HG02884 (cell line): ENCODE measurements around the gene SGSM1.

Experiments used
- ATAC-seq: cut with Tn5 transposase; IDR thresholded peaks from one replicate; pipeline ENCODE4 v1.9.1; 2021; ENCODE audit warnings: mild to moderate bottlenecking, moderate library complexity; ENCODE audit not compliant: unreplicated experiment

SGSM1 gene

DNA sequence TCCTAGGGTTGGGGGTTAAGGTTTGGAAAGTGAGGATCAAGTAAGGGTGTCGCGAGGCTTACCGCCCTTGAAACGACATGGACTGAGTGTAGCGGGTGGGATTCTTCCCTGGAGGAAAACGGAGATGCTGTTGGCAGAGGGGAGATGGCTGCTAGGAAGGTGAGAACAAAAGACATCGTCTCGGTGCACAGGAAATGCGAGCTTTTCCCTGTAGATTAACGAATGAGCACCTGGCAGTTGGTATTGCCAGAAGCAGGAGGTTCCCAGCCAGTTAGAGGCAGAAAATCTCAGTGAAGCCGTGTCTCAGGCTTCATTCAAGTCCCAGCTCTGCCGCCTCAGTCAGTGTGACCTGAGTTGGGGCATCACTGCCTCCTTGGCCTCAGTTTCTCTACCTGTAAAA is 141.9 kb downstream of the SGSM1 start:
- no peak for ATAC-seq

DNA sequence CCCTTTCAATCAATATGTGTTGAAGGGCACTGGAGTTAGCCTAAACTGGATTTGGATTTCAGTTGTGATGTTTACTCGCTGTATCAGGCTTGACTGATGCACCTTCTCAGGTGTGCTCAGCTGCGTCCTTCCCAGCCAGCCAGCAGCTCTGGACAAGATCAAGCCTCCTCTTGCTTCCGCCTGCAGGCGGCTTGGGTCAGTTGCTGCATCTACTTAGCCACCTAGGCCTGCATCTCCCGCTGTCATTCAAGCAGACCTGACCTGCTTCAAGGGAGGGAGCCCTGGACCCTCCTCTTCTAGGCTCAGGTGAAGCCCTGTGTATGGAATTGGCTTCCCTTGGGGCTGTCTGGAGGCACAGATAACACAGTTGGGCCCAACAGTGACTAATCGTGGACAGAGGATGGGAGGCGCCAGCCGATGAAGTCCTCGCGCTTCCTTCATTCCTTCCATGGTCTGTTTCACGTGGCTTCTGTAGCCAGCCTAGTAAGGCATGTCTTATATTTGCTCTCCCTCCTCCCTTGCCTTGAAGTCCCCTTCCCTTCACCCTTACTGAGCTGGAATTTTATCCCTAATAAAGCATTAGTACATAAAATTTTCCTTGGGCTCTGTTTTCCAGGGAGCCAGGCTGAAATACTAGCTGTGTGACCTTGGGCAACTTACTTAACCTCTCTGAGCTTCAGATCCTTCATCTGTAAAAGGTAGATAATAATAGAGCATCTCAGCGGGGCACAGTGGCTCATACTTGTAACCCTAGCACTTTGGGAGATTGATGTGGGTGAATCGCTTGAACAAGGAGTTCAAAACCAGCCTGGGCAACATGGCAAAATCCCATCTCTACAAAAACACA is 142.6 kb downstream of the SGSM1 start:
- no peak for ATAC-seq

DNA sequence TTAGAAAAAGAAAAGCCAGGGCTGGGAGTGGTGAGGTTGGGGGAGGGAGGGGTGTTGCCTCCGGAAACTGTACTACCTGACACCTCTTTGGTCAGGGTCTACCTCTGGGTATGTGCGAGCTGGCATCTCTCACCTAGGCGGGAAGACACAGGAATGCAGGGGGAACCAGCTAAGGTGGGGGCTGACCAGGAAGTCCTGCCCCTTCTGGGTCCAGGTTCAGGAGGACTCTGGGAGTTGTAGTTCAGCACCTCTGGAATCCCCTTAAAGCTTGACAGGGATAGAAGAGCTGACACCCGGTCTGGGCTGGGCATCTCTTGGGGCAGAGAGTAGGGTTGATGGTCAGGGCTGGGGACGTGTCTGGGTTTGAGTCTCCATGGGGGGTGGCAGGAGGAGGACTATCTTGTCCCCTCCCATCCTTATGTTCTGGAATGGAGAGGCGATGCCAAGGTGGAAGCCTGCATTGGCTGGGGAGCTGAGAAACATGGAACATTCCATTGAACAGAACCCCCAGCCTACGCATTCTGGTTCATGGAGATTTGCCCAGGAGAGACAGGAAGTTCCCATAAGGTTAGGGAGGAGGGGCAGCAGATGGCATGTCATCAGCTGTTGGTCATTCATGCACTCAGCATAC is 144.4 kb downstream of the SGSM1 start:
- ATAC-seq = no peak

DNA sequence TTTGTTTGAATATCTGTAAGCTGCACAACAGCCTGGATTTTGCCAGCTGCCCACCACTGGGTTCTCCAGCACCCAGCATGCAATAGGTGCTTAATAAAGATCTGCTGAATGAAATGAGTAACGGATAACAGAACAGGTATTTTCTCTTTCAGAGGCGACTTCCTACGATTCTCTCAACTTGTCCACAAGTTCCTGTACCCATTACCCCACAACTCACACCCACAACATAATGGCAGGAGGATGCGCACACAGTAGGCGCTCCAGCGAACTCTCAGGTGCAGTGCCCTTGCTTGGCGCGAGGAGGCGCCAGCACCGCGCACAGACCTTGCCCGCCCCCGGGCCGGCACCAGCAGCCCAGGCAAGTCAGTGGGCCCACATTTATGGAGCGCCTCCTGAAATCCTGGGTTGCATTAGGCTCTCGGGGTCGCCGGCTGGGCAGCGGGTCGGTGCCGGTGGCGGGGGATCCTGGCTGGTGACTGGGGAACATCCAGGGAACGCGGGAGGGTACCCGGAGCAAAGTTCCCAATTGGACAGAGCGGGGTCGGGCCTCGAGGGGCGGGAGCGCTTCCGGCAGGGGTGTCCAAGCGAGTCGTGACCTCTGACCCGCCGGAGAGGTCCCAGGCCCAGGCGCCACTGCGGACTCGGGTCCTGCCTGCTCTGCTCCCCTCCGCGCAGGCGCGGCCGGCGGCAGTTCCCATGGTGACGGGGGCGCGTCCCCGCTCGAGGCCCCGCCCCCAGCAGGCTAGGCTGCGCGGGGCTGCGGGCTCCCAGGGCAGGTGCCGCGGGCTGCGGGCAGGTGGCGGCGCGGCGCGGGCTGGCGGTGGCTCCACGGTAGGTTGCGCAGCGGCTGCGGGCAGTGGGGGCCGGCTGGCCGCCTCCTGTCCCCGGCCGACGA is 146.2 kb downstream of the SGSM1 start, which contains the start of gene KIAA1671:
KIAA1671 (plus strand) TSS at position 775 of the 895 bp plus-strand sequence. CDS start 75,284 bp downstream, outside the sequence.
- ATAC-seq = peak; percentile 74

DNA sequence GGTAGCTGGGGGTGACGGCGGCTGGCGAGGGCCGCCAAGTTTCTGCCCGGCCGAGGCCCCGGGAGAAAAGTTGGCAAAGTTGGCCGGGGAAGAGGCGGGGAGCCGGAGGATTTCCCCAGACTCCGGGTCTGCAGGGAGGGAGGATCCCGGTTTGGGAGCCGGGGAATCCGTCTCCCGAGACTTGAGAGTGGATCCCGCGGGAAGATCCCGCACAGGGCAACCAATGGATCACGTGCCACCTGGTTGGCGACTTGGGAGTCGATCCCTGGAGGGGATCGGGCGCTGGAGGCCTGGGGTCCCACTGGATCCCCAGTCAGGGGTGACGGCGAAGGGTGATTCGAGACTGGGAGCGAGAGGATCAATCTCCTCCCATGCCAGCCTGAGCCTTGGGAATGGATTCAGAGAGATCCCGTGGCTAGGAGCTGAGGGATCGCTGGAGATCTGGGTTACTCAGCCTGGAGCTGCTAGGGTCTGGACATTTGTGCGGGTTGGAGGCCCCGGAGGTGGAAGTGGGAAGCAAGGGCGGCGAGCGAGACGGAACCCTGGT is 146.9 kb downstream of the SGSM1 start:
- no peak for ATAC-seq

DNA sequence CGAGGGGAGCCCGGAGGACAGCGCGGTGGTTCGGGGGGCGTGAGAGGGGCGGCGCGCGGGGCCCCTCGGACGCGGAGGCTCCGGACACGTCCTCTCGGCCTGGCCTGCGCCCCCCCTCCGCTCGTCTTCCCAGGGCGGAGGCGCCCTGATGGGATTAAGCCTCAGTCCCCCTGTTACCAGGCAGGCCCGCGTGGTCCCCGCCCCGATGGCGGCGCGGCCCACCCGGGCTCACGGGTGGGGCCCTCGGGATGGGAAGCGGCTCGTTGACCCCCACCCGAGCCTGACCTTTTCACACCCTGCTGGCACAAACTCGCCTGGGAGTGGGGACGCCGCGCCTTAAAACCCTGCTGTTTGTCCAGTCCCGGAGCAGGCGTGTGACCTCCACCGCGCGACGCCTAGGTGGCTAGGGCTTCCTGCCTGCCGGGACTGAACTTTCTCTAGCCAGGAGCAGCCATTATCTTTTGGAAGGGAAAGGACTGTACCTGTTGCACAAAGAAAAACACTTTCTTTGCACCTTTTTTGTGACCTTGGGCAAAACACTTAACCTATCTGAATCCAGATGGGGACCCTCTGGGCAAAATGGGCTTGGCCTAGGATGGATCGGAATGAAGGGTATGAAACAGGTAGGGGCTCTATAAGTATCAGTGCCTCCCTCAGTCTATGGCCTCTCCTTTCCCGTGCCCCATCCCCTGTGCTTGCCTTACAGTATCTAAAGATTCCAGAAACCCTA is 147.5 kb downstream of the SGSM1 start:
- no peak for ATAC-seq

DNA sequence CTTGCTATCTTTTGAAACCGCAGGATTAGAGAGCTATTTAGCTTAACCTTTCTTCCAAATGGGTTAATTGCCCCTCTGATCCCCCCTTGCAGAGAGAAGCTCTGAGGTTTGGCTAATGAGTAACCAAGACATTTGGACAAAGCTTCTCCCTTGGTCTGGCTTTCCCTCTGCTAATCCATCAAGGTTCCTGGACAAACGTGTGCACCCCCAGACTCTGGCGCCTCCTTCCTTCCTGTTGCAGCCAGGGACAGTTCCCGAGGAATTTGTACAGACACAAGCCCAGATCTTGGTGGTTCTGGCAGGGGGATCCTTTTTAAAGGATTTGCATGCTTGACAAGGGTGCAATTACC is 148.1 kb downstream of the SGSM1 start:
- no peak for ATAC-seq

DNA sequence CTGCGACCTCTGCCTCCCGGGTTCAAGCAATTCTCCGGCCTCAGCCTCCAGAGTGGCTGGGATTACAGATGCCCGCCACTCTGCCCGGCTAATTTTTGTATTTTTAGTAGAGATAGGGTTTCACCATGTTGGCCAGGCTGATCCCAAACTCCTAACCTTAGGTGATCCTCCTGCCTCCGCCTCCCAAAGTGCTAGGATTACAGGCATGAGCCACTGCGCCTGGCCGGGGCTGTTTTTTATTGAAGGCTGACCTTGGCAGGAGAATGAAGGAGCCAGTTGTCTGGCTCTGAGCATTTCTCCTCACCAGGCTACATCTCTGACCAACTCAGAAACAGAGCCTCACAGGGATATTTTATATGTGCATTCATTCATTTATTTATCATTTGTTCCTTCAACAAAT is 148.8 kb downstream of the SGSM1 start:
- ATAC-seq = no peak

DNA sequence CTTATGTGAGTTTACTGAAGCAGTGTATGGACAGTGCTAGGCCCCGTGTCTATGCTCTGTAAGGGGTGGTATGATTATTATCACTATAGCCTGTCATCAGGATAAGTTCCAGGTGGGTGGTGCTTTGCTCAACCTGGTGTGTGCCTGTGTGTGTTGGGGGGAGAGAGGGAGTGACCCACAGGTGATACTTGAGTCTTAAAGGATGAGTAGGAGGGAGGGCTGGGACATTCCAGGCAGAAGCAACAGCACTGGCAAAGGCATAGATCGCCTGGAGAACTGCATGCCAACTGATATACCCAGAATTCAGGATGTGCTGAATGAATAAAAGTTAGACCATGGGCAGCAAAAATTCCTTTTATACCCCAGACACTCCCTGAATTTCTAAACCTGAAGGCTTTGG is 151.0 kb downstream of the SGSM1 start:
- no peak for ATAC-seq

DNA sequence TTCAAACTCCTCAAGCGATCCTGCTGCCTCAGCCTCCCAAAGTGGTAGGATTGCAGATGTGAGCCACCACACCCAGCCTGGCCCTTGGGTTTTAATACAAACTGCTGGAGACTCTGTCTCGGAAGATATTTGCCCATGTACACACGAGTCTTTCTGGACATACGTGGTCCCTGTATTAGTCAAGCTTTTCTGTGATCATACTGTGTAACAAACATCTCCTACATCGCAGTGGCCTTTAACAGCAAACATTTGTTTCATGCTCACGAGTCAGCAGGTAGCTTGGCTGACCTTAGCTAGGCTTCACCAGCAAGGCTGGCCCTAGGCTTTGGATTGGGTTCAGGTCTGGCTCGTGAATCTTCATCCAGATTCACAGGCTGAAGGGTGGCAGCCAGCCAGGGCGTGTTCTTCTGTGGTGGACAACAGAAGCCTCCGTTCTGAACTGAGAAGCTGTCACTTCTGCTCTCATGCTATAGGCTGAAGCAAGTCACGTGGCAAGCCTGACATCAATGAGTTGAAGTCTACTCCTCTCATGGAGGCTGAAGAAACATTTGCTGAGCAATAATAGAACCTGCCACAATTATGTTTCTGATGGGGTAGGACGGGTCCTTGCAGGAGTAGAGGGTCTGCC is 155.3 kb downstream of the SGSM1 start:
- ATAC-seq = no peak

DNA sequence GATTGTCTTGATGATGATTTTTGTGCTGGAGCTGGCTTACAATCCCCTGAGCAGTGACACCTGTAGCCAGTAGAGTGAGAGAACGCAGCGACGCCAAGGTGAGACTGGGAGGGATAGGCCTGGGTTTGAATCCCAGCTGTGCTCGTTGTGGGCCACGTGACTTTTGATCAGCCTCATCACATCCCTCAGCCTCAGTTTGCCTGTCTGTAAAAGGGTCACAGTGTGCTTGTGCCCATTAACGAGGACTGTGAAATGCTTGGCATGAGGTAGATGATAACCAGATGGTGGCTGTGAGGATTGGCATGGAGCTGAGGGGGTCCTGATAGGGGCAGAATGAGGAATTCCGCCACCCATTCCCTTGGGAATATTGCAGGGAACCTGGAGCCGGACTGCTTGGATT is 156.1 kb downstream of the SGSM1 start:
- no peak for ATAC-seq

DNA sequence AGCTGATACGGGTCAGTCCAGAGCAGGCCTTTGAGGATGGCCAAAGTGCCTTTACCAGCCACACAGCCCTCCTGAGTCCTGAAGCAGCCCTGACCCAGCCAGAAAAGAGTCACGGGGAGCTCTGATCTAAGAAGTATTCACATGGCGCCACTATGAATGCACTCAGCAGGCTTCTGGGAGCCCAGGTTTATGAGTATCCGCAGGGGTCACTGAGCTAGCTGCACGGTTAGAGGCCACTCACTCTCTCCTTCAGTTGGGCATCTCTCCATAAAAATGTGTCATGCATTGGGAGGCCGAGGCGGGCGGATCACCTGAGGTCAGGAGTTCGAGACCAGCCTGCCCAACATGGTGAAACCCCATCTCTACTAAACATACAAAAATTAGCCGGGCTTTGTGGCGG is 156.8 kb downstream of the SGSM1 start:
- no peak for ATAC-seq

DNA sequence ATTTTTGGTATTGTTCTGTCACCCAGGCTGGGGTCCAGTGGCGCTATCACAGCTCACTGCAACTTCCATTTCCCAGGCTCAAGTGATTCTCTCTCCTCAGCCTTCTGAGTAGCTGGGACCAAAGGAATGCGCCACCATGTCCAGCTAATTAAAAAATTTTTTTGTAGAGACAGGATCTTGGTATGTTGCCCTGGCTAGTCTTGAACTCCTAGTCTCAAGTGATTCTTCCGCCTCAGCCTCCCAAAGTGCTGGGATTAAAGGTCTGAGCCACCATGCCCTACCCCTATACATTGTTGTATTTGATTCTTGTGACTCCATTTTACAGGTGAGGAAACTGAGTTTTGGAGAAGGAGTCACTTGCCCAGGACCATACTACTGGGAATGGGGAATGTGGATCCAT is 158.4 kb downstream of the SGSM1 start:
- no peak for ATAC-seq

DNA sequence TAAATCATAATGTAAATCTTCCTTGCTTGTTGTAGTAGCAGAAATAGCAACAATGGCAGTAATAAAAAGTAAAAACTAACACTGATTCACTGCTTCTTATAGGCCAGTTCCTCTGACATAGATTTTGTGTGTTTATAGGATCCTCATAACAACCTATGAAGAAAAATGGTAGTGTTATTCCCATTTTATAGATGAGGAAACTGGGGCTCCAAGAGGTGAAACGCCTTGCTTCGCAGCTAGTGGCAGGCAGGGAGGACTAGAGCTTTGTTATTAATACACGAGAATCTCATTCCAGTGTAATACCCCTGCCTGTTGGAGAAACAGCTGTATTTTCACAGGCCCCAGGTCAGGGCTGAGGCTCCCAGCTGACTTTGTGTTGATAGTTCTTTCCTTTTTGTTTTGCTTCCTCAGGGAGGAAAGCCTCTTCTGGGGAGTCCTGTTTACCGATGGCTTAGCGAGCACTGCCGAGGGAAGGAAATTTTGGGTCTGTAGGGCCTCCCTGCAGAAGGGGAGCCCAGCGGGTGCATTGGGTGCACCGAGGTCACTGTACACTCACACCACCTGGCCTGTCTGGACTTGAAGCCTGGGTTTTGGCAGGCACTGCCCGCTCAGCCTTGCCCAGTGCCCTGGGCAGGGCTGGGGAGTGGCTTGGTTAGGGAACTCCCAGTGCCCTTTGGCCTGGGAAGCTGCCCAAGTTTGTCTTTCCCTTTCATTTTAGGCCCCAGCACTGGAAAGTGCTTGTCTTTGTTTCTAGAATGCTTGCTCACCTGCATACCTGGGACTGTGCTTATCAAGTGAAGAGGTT is 160.0 kb downstream of the SGSM1 start:
- ATAC-seq = no peak

DNA sequence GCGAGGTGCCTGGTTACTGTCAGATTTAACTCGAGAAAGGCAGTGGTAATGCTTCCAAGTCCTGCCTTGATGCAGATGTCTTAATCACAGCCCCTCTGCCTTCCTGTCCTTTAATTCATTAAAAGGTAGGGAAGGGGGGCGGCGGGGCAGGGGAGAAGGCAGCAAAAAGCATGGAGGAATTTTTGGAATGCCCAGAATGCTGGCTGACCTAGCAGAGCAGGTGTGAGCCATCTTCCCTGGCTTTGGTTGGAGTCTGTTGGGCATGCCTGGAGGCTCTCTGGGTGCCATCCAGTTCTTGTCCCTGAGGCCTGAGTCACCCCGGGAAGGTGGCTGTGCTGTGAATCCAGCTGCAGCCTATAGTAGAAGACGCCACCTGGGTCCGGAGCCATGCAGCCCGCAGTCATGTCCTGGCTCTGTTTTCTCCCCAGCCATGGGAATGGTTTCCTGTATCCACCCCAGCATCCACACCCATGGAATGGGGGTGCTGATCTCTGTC is 162.1 kb downstream of the SGSM1 start:
- ATAC-seq = no peak

DNA sequence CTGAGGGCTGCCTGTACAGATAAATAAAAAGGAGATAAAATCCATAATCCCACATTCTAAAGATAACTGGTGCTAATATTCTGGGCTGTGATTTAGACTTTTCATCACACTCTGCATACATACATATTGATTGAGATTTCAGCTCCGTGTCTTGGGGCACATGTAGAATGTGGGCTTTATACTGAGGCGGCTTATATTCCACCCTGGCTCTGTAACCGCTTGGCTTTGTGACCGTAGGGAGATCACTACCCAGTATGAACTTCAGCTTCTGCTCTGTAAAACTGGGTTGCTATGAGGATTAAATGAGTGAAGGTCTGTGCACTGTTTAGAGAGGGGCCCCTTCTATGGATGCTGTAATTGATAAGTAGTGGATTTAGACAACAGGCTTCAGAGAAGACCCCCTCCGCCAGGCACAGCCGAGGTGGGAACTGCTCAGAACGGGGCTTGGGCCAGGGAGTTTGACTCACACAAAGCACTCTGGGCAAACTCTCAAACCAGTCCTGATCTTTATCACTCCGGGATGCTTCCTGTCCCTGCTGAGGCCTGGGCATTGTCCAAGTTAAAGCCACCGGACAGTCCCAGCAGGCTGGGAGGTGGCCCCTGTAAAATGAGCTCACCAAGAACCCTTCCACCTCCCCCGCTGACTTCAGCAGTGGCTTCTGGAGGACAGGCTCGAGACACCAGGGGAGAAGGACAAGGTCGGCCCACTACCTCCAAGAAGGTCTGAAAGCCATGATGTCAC is 163.7 kb downstream of the SGSM1 start:
- ATAC-seq = no peak

DNA sequence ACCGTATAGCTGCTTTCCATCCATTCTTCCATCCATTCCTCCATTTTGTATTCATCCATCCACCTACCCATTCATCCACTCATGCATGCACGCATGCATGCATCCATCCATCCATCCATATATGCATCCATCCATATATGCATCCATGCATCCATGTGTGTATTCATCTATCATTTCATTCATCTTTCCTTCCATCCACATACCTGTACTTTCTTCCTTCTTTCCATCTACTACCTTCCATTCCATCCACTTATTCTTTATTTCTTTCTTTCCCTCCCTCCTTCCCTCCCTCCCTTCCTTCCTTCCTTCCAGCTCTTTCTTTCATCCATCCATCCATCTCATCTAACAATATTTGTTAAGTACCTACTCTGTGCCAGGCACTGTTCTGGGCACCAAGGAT is 166.4 kb downstream of the SGSM1 start:
- ATAC-seq = no peak

DNA sequence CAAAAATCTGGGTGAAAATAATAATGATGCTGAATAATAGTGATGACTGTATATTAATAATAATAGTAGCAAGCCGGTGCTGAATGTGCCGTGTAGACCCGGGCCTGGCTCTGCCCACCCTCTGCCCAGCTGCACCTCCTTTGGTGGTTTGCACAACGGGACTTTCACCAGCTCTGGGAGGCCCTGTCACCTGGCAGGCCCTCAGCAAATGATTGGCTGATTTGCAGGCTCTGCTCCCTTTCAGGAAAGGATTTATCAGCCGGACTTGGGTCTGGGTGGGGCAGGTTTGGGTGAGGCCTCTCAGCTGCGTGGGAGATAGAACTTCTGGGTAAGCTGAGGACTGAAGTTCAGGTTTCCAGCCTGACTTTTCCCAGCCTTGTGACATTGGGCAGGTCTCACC is 167.9 kb downstream of the SGSM1 start:
- ATAC-seq = no peak
